OCI-LY1 (cell line): Measurements from ENCODE around the gene EFNA2.

Experiments used
- CTCF ChIP-seq: fragments of 200-600 bp; sonication (generic), shearing (Covaris generic); IDR thresholded peaks from 2 replicates; pipeline ENCODE4 v1.5.1; 2017; ENCODE audit warnings: mild to moderate bottlenecking, antibody characterized with exemption, low read length, moderate library complexity, mixed read lengths
- EZH2 ChIP-seq: fragments of 200-600 bp; sonication (generic), shearing (Covaris generic); IDR thresholded peaks from 2 replicates; pipeline ENCODE4 v1.8.0; 2017; ENCODE audit warnings: borderline replicate concordance, mixed run types, mild to moderate bottlenecking, antibody characterized with exemption, low read length, moderate library complexity, mixed read lengths

GRCh38 chr19:1299801-1300200 lies 14.1 kb downstream of the EFNA2 start:
- TF ChIP-seq CTCF (no peak), EZH2 (no peak)
